Body of pancreas (tissue), 4 donors: ENCODE measurements around the gene FAM240A. TPM values are rescaled to one million over a fixed set of nuclear protein-coding genes. Genes with fewer than 3 reads are reported as not detected.

Experiments
- ATAC-seq: fragments of 150-250 bp; one replicate; pipeline ENCODE4 v1.9.1; 2016
- DNase-seq, 4 donors: peaks; one replicate each; pipeline ENCODE4 v3.0.0-alpha.2; 2019
- H3K27ac ChIP-seq, 4 donors: fragments of 200-600 bp; sonication (generic); 1 replicate in 3 of 4; 2 replicates in 1 of 4; pipeline versions ENCODE4 v1.5.1 to v1.6.1; 2016 to 2019; ENCODE audit warnings: mild to moderate bottlenecking in 1 of 4, mixed read lengths in 1 of 4, moderate library complexity in 1 of 4
- H3K27me3 ChIP-seq, 2 donors: fragments of 200-600 bp; sonication (generic); one replicate each; pipeline ENCODE4 v1.6.0; 2016; ENCODE audit warnings: mild to moderate bottlenecking in 1 of 2
- H3K36me3 ChIP-seq, 2 donors: fragments of 200-600 bp; sonication (generic); replicated peaks in 1 of 2; 2 replicates each; pipeline ENCODE4 v1.5.1; 2016; ENCODE audit warnings: low read depth in 2 of 2; ENCODE audit not compliant: insufficient read depth in 1 of 2
- H3K4me1 ChIP-seq: fragments of 200-600 bp; sonication (generic); one replicate; pipeline ENCODE4 v1.6.0; 2016
- H3K4me3 ChIP-seq, 2 donors: fragments of 200-600 bp; sonication (generic); 1 replicate in 1 of 2; 2 replicates in 1 of 2; pipeline ENCODE4 v1.5.1; 2016 to 2019
- H3K9me3 ChIP-seq, 3 donors: fragments of 200-600 bp; sonication (generic); 1 replicate in 2 of 3; 2 replicates in 1 of 3; pipeline ENCODE4 v1.5.1; 2016
- POLR2A ChIP-seq, 3 donors: fragments of 450-650 bp; IDR thresholded peaks; one replicate each; pipeline ENCODE4 v1.6.1; 2016; ENCODE audit warnings: antibody characterized with exemption in 3 of 3, mild to moderate bottlenecking in 2 of 3
- WGBS, 2 donors: methylation state at CpG; one replicate each; pipeline ENCODE4 v1.1.5; 2017; 5-methylcytosine and 5-hydroxymethylcytosine counted together
- intact Hi-C: fragments of 100-400 bp; cut with DNase I; formaldehyde crosslinking; loops from one replicate; pipeline ENCODE4 v1.15.1; 2023
- total RNA-seq, 2 donors: library from RNA; depleted of rRNA; stranded (reverse); fragments of >200 nt; gene quantifications; one replicate each; pipeline ENCODE4 v1.1.0, GENCODE V29; 2016
- TF ChIP-seq, protein P1 (sequence below), 7 experiments: fragments of 450-650 bp in 4 of 7; fragments of 200-600 bp in 3 of 7; sonication (generic) in 3 of 7; IDR thresholded peaks; one replicate each; pipeline ENCODE4 v1.5.1; 2016 to 2019; ENCODE audit warnings: antibody characterized with exemption in 7 of 7

The FAM240A gene
- total RNA-seq, 2 donors from 2014 or later, result not detected

DNA sequence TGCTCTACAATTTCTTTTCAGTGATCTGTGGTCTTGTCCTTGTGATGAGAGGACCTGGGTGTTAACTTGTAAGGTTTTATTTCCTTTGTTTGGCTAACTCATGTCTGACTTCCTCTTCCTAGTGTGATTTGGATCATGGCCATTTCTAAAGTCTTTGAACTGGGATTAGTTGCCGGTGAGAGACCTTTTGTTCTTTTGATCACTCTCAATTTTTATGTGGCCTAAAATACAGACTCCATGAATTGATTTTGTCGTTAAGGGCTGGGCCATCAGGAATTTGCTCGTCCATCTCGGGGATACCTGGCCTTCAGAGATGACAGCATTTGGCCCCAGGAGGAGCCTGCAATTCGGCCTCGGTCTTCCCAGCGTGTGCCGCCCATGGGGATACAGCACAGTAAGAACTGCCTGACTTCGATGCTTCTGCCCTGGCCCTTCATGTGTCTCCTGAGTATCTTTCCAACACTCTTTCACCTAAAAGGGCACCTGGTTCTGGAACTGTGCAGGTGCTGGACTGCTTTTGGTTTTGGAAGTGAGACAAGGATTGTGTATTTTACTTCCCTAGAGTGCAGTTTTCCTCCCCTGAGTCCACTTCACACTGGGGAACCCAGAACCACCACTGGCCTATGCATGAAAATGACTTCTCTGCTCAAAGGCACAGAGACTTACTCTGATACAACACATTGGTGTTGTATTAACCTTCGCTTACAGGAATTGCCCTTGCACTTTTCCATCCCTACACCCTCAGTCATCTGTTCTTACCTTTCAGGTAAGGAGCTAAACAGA lies 33.2 kb upstream of the FAM240A start:
- Histone ChIP-seq H3K9me3 (no peaks in the 10 kb centered on the region), H3K4me3 (no peak overlapping the region), H3K27me3 (no peaks in the 10 kb centered on the region), H3K36me3 (no peaks in the 10 kb centered on the region), H3K27ac (no peak overlapping the region), H3K4me1 (peaks cover 9% of the 10 kb centered on the region)
- ATAC-seq, result no peak
- 71 to 73% methylated on average over 10 of the region's 10 CpGs for WGBS, 2 donors
- intact Hi-C loops, result no loop called here
- TF ChIP-seq, protein P1, sequence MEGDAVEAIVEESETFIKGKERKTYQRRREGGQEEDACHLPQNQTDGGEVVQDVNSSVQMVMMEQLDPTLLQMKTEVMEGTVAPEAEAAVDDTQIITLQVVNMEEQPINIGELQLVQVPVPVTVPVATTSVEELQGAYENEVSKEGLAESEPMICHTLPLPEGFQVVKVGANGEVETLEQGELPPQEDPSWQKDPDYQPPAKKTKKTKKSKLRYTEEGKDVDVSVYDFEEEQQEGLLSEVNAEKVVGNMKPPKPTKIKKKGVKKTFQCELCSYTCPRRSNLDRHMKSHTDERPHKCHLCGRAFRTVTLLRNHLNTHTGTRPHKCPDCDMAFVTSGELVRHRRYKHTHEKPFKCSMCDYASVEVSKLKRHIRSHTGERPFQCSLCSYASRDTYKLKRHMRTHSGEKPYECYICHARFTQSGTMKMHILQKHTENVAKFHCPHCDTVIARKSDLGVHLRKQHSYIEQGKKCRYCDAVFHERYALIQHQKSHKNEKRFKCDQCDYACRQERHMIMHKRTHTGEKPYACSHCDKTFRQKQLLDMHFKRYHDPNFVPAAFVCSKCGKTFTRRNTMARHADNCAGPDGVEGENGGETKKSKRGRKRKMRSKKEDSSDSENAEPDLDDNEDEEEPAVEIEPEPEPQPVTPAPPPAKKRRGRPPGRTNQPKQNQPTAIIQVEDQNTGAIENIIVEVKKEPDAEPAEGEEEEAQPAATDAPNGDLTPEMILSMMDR (IDR thresholded peaks at IDR 0.05), result no peak
- no peak for TF ChIP-seq POLR2A (IDR thresholded peaks at IDR 0.05)
- DNase-seq, result no peak

DNA sequence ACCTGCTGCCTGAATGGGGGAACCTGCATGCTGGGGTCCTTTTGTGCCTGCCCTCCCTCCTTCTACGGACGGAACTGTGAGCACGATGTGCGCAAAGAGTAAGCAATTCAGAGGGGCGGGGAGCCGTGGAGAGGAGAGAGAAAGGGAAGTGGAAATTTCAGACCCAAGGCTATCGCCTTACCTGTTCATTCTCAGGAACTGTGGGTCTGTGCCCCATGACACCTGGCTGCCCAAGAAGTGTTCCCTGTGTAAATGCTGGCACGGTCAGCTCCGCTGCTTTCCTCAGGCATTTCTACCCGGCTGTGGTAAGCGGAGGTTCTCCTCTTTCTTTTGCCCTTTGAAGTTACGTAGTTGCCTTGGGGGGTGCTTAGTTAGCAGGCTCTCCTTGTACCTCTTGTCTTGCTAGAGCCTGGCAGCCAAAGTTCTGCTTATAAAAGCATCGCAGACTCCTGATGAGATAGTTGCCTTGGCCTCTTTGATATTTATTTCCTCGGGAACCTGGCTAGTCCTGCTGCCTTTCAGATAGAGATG lies 32.5 kb upstream of the FAM240A start:
- 80 to 84% methylated on average over 14 of the region's 14 CpGs for WGBS, 2 donors
- H3K4me1 ChIP-seq, result peaks cover 2% of the 10 kb centered on the region
- H3K9me3 ChIP-seq, result no peaks in the 10 kb centered on the region
- no peak for DNase-seq
- TF ChIP-seq, protein P1 (IDR thresholded peaks at IDR 0.05), result no peak
- no peak for TF ChIP-seq POLR2A (IDR thresholded peaks at IDR 0.05)
- H3K27ac ChIP-seq, result no peak overlapping the region
- intact Hi-C loops, result no loop called here
- H3K4me3 ChIP-seq, result no peak overlapping the region
- ATAC-seq, result no peak
- H3K36me3 ChIP-seq, result no peaks in the 10 kb centered on the region
- no peaks in the 10 kb centered on the region for H3K27me3 ChIP-seq

DNA sequence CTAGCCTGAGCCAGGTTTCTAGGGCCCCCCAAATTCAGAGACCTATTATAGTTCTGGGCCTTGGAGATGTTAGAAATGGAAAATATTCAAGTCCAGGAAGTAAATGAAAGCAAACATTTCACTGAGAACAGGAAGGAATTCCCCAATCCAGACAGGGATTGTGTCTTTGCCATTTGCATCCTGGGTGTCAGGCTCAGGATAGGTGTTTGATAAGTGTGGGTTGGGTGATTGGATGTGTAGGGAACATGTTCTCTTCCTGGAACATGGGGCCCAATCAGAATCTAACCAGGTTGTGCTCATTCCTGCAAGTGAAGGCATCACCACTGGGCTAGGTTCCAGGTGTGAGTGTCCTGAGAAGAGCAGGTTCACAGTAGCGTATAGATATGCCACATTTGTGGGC lies 31.6 kb upstream of the FAM240A start:
- H3K4me3 ChIP-seq, result no peak overlapping the region
- ATAC-seq (no peak), DNase-seq (no peak)
- TF ChIP-seq POLR2A (IDR thresholded peaks at IDR 0.05), result no peak
- TF ChIP-seq, protein P1 (IDR thresholded peaks at IDR 0.05), result no peak
- WGBS, 2 donors, result 93 to 100% methylated on average over 1 of the region's 1 CpG
- no peaks in the 10 kb centered on the region for H3K36me3 ChIP-seq
- no peaks in the 10 kb centered on the region for H3K9me3 ChIP-seq
- no peaks in the 10 kb centered on the region for H3K27me3 ChIP-seq
- H3K4me1 ChIP-seq, result peaks cover 7% of the 10 kb centered on the region
- intact Hi-C loops, result no loop called here
- no peak overlapping the region for H3K27ac ChIP-seq

DNA sequence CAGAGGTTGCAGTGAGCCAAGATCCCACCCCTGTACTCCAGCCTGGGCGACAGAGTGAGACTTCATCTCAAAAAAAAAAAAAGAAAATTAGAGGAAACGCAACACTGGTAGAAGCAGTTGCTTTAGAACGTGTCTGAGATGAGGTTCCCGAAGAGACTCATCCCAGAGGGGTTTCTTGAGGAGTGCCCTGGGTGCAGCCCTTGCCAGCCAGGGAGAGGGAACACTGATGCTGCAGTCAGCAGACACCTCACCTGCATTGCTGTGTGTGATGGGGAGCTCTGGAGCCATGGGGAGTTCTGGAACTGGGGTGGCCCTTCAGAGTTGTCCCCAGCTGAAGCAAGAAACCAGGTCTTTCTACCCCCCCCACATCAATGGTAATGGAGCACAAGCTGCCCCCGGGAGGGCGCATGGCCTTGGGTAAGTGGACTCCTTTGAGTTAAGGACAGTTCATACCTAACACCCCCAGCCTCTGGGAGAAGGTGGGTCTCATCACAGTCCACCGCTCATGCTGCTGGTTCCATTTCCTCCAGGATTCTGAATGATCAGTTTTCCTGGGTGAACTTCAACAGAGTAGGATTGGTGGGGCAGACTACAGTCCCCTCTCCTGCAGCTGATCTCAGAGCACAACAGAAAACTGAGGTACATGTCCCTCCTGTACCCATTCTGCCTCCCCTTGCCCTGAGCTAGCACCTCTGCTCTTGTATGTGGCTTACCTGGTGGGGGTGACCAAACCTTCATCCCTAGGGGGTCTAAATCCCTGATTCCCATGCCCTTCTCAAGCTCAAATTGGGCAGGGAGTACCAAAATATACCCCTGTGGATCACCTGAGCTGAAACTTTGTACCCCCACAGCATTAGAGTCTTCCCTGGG lies 27.5 kb upstream of the FAM240A start:
- ATAC-seq (no peak), DNase-seq (no peak)
- no peaks in the 10 kb centered on the region for H3K27me3 ChIP-seq
- intact Hi-C loops, result no loop called here
- TF ChIP-seq, protein P1 (IDR thresholded peaks at IDR 0.05), result no peak
- WGBS, 2 donors, result 94 to 96% methylated on average over 5 to 6 of the region's 7 CpGs
- no peaks in the 10 kb centered on the region for H3K36me3 ChIP-seq
- H3K4me3 ChIP-seq, result no peak overlapping the region
- no peaks in the 10 kb centered on the region for H3K9me3 ChIP-seq
- peaks cover 25% of the 10 kb centered on the region for H3K4me1 ChIP-seq
- H3K27ac ChIP-seq, result peak overlapping the region in 2 of 4 donors; percentile 59 to 72
